GM13976 (cell line): Measurements from ENCODE around the gene FLNC.

Experiments used
- DNase-seq: peaks from one replicate; pipeline ENCODE4 v3.0.0; 2012; ENCODE audit warnings: low spot score
- CTCF ChIP-seq: IDR thresholded peaks from 2 replicates; pipeline ENCODE4 v1.5.1; 2012; ENCODE audit warnings: borderline replicate concordance, mild to moderate bottlenecking; ENCODE audit not compliant: insufficient read depth; ENCODE audit errors: extremely low read depth, missing control alignments, control extremely low read depth
- in situ Hi-C: fragments of 300-500 bp; cut with MboI; formaldehyde crosslinking; loops from one replicate; pipeline ENCODE4 v1.12.0; 2022; ENCODE audit warnings: low sequenced_read_pairs, mixed read lengths, inconsistent platforms; ENCODE audit not compliant: unreplicated experiment

FLNC gene

GRCh38 chr7:128836729-128837348 is 6.6 kb downstream of the FLNC start:
- in situ Hi-C loops = no loop called here
- TF ChIP-seq CTCF = no peak
- peak; percentile 27 for DNase-seq

GRCh38 chr7:128837521-128837921 is 7.3 kb downstream of the FLNC start:
- in situ Hi-C loops = no loop called here
- no peak for TF ChIP-seq CTCF
- peak; percentile 23 for DNase-seq

GRCh38 chr7:128838109-128838779 is 8.0 kb downstream of the FLNC start:
- TF ChIP-seq CTCF = no peak
- in situ Hi-C loops = no loop called here
- DNase-seq = no peak

- in situ Hi-C loops = no loop called here
- DNase-seq = no peak
- TF ChIP-seq CTCF = no peak
Measured at GRCh38 chr7:128838981-128839731, 8.9 kb downstream of the FLNC start.

- no peak for DNase-seq
- TF ChIP-seq CTCF = no peak
- in situ Hi-C loops = no loop called here
Measured at GRCh38 chr7:128839751-128840177, 9.6 kb downstream of the FLNC start.

- in situ Hi-C loops = no loop called here
- no peak for DNase-seq
- no peak for TF ChIP-seq CTCF
Measured at GRCh38 chr7:128840326-128841170, 10.3 kb downstream of the FLNC start.
